Astrocyte of the spinal cord (primary cell): ENCODE data around the gene RTL9.

Experiments
- DNase-seq: peaks from one replicate; pipeline ENCODE4 v3.0.0; 2011; ENCODE audit warnings: low read depth, low spot score
- H3K4me3 ChIP-seq: 2 replicates; pipeline ENCODE4 v1.5.1; 2011; ENCODE audit warnings: low read depth, mild to moderate bottlenecking, low read length, moderate library complexity
- in situ Hi-C: cut with HindIII; loops from 2 replicates; pipeline ENCODE4 v1.10.0; 2017; ENCODE audit warnings: low sequenced_read_pairs
- TF ChIP-seq, protein P1 (sequence below): IDR thresholded peaks from 2 replicates; pipeline ENCODE4 v1.5.1; 2012; ENCODE audit warnings: low read depth, mild to moderate bottlenecking, low read length, inconsistent platforms

Gene RTL9

DNA sequence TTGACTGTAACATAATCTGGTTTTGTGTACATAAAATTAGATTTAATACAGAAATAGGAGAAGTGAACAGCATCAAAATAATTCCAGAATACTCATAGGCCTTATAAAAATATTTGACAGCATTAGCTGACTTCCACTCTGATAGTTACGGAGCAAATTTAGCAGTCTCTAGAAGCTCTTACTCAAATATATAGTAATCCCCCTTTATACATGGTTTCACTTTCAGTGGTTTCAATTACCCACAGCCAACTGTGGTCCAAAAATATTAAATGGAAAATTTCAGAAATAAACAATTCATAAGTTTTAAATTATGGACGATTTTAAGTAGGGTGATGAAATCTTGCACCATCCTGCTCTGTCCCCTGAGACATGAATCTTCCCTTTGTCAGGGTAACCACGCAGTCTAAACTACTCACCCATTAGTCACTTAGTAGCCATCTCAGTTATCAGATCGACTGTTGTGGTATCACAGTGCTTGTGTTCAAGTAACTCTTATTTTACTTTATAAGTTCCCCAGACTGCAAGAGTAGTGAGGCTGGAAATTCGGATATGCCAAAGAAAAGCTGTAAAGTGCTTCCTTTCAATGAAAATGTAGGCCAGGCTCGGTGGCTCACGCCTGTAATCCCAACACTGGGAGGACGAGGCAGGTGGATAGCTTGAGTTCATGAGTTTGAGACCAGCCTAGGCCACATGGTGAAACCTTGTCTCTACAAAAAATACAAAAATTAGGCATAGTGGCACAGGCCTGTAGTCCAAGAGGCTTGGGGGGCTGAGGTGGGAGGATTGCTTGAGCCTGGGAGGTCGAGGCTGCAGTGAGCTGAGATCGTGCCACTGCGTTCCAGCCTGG is 17.2 kb upstream of the RTL9 start:
- no peak overlapping the region for H3K4me3 ChIP-seq
- TF ChIP-seq, protein P1, sequence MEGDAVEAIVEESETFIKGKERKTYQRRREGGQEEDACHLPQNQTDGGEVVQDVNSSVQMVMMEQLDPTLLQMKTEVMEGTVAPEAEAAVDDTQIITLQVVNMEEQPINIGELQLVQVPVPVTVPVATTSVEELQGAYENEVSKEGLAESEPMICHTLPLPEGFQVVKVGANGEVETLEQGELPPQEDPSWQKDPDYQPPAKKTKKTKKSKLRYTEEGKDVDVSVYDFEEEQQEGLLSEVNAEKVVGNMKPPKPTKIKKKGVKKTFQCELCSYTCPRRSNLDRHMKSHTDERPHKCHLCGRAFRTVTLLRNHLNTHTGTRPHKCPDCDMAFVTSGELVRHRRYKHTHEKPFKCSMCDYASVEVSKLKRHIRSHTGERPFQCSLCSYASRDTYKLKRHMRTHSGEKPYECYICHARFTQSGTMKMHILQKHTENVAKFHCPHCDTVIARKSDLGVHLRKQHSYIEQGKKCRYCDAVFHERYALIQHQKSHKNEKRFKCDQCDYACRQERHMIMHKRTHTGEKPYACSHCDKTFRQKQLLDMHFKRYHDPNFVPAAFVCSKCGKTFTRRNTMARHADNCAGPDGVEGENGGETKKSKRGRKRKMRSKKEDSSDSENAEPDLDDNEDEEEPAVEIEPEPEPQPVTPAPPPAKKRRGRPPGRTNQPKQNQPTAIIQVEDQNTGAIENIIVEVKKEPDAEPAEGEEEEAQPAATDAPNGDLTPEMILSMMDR = no peak
- in situ Hi-C loops = no loop called here
- DNase-seq = peak; percentile 72

DNA sequence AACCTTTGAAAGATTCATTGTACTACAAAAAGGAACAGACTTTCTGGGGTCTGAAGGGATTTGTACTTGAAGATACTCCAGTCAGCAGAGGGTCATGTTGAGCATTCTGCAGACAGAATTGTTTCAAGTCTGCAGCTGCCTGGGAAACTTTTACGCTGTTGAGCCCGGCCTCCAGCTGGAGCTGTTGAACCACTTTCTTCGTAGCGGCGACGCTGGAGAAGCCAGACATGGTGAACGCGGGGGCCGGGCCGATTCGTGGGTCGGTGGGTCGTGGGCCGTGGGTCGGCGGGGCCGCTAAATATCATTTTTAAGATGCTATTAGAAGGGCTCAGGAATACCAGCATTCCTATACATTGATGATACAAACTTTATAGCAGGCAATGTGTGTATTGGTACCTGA is 12.0 kb upstream of the RTL9 start:
- H3K4me3 ChIP-seq = no peak overlapping the region
- in situ Hi-C loops = no loop called here
- TF ChIP-seq, protein P1 = no peak
- DNase-seq = no peak

DNA sequence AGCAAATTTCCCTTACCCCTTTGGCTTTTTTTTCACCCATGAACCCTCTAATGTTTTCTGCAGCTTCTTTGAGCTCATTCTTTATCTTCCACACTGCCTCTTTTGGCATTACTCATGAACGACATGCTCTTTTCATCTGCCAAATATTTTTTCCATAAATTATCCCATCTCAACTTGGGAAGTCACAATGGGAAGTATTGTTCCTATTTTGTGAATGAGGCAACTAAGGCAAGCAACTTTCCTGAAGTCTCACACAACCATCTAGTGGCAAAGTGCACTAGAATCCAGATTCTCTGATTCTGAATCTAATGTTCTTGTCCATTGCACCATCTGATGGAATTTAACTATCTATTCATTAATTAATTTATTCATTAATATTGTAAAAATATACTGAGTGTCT is 625 bp downstream of the RTL9 start:
- TF ChIP-seq, protein P1 = no peak
- H3K4me3 ChIP-seq = no peak overlapping the region
- in situ Hi-C loops = no loop called here
- DNase-seq = no peak

DNA sequence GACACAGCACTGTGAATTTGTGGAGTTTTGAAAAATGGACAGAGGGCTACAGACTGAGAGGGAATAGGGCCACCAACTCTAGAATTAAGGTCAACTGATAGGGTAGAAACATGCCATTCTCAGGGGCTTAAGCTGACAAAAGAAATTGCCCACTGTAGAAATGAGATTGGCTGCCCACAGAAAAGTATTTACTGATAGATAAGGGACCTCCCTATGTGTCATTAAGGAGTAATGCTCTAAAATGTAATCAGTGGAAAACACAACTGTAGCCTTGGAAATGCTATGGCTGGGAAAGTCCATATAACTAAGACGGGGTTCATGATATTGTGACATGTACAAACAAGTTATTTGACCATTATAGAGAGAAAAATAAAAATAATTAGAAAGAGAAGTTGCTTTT is 4.6 kb downstream of the RTL9 start:
- TF ChIP-seq, protein P1 = no peak
- no peak overlapping the region for H3K4me3 ChIP-seq
- in situ Hi-C loops = no loop called here
- no peak for DNase-seq

DNA sequence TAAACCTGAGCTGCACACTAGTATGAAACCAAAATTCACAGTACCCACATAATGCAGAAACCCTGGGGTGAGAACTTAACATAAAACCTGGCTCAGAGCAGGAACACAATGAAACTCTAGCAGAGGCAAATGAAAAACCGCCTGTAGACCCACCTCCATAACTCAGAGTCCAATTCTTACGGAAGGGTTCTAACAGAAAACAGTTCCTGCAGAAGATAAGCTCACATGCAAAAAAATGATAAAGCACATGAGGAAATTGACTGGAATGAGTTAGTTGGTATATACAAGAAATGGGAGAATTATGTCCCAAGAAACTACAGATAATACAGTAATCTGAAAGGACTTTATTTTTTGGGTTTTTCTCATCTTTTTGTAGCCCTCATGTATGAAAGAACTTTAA is 14.7 kb downstream of the RTL9 start:
- TF ChIP-seq, protein P1 = no peak
- no peak for DNase-seq
- no peak overlapping the region for H3K4me3 ChIP-seq
- in situ Hi-C loops = no loop called here

DNA sequence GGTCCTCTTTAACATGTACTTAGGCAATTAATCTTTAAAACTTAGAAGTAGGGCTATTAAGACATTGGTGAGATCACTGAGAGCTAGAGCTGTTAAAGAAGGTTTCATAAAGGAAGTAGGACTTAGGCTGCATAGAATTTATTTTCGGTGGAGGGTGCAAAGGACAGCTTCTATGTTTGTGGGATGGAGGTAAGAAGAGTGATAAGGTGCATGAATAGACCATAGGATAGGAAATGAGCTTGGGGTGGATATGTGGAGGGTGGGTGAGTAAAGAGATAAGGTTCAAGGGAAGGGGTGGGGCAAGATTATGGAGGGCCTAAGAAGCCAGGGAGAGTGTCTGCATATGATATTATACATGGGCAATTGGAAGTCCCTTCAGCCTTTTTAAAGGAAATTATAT is 15.9 kb downstream of the RTL9 start:
- TF ChIP-seq, protein P1 = no peak
- in situ Hi-C loops = no loop called here
- H3K4me3 ChIP-seq = no peak overlapping the region
- no peak for DNase-seq
